GM23248 (cell line): ENCODE results near the gene NAXD. TPM values are rescaled to one million over a fixed set of nuclear protein-coding genes. Genes with fewer than 3 reads are reported as not detected.
"Not testable (repeated sequence)": the region's sequence is repeated elsewhere in the genome, so short reads cannot be mapped to it uniquely, and the experiment has no call there.

Experiments
- DNase-seq: peaks from one replicate; pipeline ENCODE4 v3.0.0-alpha.2; 2015
- H2AFZ ChIP-seq: fragments of 200-600 bp; sonication (generic); 2 replicates; pipeline ENCODE4 v1.6.1; 2016; ENCODE audit warnings: antibody characterized with exemption
- H3F3A ChIP-seq: fragments of 200-600 bp; sonication (generic); 2 replicates; pipeline ENCODE4 v1.6.1; 2016; ENCODE audit warnings: mild to moderate bottlenecking, antibody characterized with exemption, mixed run types; ENCODE audit not compliant: insufficient read depth
- H3K27ac ChIP-seq: fragments of 200-600 bp; sonication (generic); 2 replicates; pipeline ENCODE4 v1.5.1; 2016; ENCODE audit warnings: mild to moderate bottlenecking
- H3K27me3 ChIP-seq: fragments of 200-600 bp; sonication (generic); replicated peaks from 2 replicates; pipeline ENCODE4 v1.6.1; 2016; ENCODE audit warnings: mild to moderate bottlenecking; ENCODE audit not compliant: insufficient read depth
- H3K36me3 ChIP-seq: fragments of 200-600 bp; sonication (generic); 2 replicates; pipeline ENCODE4 v1.6.1; 2016; ENCODE audit warnings: low read depth, mild to moderate bottlenecking
- H3K4me1 ChIP-seq: fragments of 200-600 bp; sonication (generic); 2 replicates; pipeline ENCODE4 v1.6.1; 2016; ENCODE audit warnings: mild to moderate bottlenecking; ENCODE audit not compliant: insufficient read depth
- H3K4me2 ChIP-seq: fragments of 200-600 bp; sonication (generic); one replicate; pipeline ENCODE4 v1.6.1; 2016; ENCODE audit warnings: mild to moderate bottlenecking; ENCODE audit not compliant: unreplicated experiment
- H3K4me3 ChIP-seq: fragments of 200-600 bp; sonication (generic); 2 replicates; pipeline ENCODE4 v1.5.1; 2016; ENCODE audit warnings: mild to moderate bottlenecking
- H3K79me2 ChIP-seq: fragments of 200-600 bp; sonication (generic); 2 replicates; pipeline ENCODE4 v1.6.1; 2016; ENCODE audit warnings: mild to moderate bottlenecking; ENCODE audit not compliant: insufficient read depth
- H3K9ac ChIP-seq: fragments of 200-600 bp; sonication (generic); 2 replicates; pipeline ENCODE4 v1.6.1; 2016; ENCODE audit warnings: mild to moderate bottlenecking
- H3K9me2 ChIP-seq: fragments of 200-600 bp; sonication (generic); 2 replicates; pipeline ENCODE4 v1.6.1; 2016; ENCODE audit warnings: mixed run types, mild to moderate bottlenecking, moderate library complexity; ENCODE audit not compliant: insufficient read depth
- H3K9me3 ChIP-seq: fragments of 200-600 bp; sonication (generic); one replicate; pipeline ENCODE4 v1.6.1; 2017; ENCODE audit warnings: low read depth
- H4K20me1 ChIP-seq: fragments of 200-600 bp; sonication (generic); 2 replicates; pipeline ENCODE4 v1.6.0; 2016; ENCODE audit not compliant: insufficient read depth
- EZH2 ChIP-seq: fragments of 200-600 bp; sonication (generic); IDR thresholded peaks from 2 replicates; pipeline ENCODE4 v1.6.1; 2018; ENCODE audit warnings: antibody characterized with exemption, mild to moderate bottlenecking; ENCODE audit not compliant: insufficient read depth, poor library complexity, severe bottlenecking
- EZH2phosphoT487 ChIP-seq: fragments of 200-600 bp; sonication (generic); IDR thresholded peaks from 2 replicates; pipeline ENCODE4 v1.6.1; 2018; ENCODE audit warnings: antibody characterized with exemption, moderate library complexity, mild to moderate bottlenecking, low read depth; ENCODE audit not compliant: insufficient read depth
- WGBS, 2 experiments: methylation state at CpG; one replicate each; pipeline ENCODE4 v1.1.6; 2015 to 2017; ENCODE audit warnings: low lambda C conversion rate in 2 of 2, low coverage in 1 of 2; ENCODE audit errors: missing lambda C conversion rate in 2 of 2; 5-methylcytosine and 5-hydroxymethylcytosine counted together
- in situ Hi-C: fragments of 300-500 bp; cut with MboI; formaldehyde crosslinking; loops from 2 replicates; pipeline ENCODE4 v1.15.0; 2020
- polyA plus RNA-seq: library from polyadenylated mRNA; unstranded; fragments of >200 nt; fragmentation: Nextera tagmentation; extraction: Ambion mirVana; gene quantifications from 2 replicates; pipeline ENCODE4 v1.2.1, GENCODE V29; 2016
- total RNA-seq: library from RNA; depleted of rRNA; stranded (reverse); fragments of >200 nt; shearing (Covaris generic); gene quantifications from 2 replicates; pipeline ENCODE4 v1.2.3, GENCODE V29; 2014

Gene NAXD
- total and polyA plus RNA-seq, 2 experiments from 2014 or later, result 23.5 to 26.9 TPM

DNA sequence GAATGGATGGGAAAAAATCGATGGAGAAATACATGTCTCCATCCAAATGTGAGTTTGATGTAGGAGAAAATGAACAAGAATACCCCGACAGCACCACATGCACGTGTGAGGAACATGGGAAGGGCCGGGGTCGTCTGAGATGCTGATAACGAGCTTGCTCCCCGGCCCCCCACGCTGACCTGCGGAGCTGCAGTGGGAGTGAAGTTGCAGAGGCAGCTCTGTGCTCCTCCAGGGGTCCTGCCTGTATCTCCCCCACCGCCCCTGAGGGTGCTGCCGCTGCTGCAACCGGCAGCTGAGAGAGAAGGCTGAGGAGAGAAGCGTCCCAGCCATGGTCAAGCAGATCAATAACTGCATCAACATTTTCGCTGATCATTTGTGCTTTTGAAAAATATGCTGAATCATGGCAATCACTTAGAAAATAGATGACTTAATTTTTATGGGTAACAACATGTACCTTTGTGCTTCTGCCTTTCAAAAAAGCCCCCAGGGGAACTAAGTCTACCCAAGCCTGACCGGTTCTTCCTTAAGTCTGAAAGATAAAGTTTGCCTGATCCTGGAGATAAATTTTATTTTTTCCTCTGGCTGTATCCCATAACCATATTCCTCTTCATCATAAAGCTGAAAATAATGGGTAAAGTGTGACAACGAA lies 18.2 kb upstream of the NAXD start:
- WGBS, 2 experiments, result 82 to 83% methylated on average over 16 of the region's 16 CpGs
- TF ChIP-seq EZH2 (no peak), EZH2phosphoT487 (no peak)

DNA sequence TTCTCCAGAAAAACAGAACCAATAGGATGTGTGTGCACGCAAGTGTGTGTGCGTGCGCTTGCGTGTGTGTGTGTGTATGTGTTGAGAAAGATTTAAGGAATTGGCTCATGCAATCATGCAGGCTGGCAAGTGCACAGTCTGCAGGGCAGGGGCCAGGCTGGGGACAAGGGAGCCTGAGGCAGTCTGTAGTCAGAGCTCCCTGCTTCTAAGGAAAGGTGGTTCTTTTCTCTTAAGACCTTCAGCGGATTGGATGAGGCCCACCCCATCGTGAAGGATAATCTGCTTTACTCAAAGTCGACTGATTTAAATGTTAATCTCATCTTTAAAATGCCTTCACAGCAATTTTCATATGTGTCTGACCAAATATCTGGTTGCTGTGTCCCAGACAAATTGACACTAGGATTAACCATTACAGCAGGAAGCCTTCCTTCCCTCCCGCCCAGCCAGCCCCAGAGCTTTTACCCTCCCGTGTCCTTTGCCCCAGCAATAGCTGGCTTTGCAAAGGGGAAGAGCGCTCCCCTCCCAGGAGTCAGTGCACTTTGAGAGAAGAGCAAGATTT lies 15.0 kb upstream of the NAXD start:
- Histone ChIP-seq H3K27ac (no peak overlapping the region), H3K9me2 (no peaks in the 10 kb centered on the region), H3K4me1 (no peaks in the 10 kb centered on the region), H4K20me1 (no peaks in the 10 kb centered on the region), H3K4me2 (no peak overlapping the region), H3K9ac (no peak overlapping the region), H3F3A (no peaks in the 10 kb centered on the region), H3K27me3 (no peaks in the 10 kb centered on the region), H3K79me2 (no peaks in the 10 kb centered on the region), H3K36me3 (no peaks in the 10 kb centered on the region), H3K9me3 (no peaks in the 10 kb centered on the region), H2AFZ (no peak overlapping the region), H3K4me3 (no peak overlapping the region)
- in situ Hi-C loops, result no loop called here
- 79 to 88% methylated on average over 10 of the region's 10 CpGs for WGBS, 2 experiments
- TF ChIP-seq EZH2, result no peak
- TF ChIP-seq EZH2phosphoT487, result no peak
- DNase-seq, result no peak

More for the DNA sequence above, 18.2 kb upstream of the NAXD start:
- Histone ChIP-seq H3K36me3 (no peaks in the 10 kb centered on the region), H2AFZ (no peak overlapping the region), H3K4me3 (no peak overlapping the region), H3K27ac (no peak overlapping the region), H3K4me1 (no peaks in the 10 kb centered on the region), H3F3A (no peaks in the 10 kb centered on the region), H4K20me1 (no peaks in the 10 kb centered on the region), H3K27me3 (no peaks in the 10 kb centered on the region), H3K9me3 (no peaks in the 10 kb centered on the region), H3K9me2 (no peaks in the 10 kb centered on the region), H3K9ac (no peak overlapping the region), H3K4me2 (no peak overlapping the region), H3K79me2 (no peaks in the 10 kb centered on the region)
- in situ Hi-C loops, result no loop called here
- no peak for DNase-seq

DNA sequence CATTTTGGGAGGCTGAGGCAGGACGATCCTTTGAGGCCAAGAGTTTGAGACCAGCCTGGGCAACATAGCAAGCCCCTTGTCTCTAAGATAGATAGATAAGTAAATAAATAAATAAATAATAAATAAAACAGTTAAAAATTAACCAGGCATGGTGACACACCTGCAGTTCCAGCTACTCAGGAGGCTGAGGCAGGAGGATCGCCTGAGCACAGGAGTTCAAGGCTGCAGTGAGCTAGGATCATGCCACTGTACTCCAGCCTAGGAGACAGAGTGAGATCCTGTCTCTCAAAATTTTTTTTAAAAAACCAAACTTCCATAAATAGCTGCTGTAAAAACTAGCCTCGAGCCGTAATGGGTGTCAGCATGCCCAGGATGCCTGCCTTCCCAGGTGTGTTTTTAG lies 14.4 kb upstream of the NAXD start:
- Histone ChIP-seq H3K4me1 (no peaks in the 10 kb centered on the region), H3K4me2 (no peak overlapping the region), H3K27me3 (no peaks in the 10 kb centered on the region), H3K4me3 (no peak overlapping the region), H3K79me2 (no peaks in the 10 kb centered on the region), H3K36me3 (no peaks in the 10 kb centered on the region), H3F3A (no peaks in the 10 kb centered on the region), H3K9me2 (no peaks in the 10 kb centered on the region), H3K27ac (no peak overlapping the region), H3K9me3 (no peaks in the 10 kb centered on the region), H4K20me1 (no peaks in the 10 kb centered on the region), H2AFZ (no peak overlapping the region), H3K9ac (no peak overlapping the region)
- 67 to 73% methylated on average over 4 of the region's 4 CpGs for WGBS, 2 experiments
- in situ Hi-C loops, result no loop called here
- TF ChIP-seq EZH2 (no peak), EZH2phosphoT487 (no peak)
- DNase-seq, result no peak

DNA sequence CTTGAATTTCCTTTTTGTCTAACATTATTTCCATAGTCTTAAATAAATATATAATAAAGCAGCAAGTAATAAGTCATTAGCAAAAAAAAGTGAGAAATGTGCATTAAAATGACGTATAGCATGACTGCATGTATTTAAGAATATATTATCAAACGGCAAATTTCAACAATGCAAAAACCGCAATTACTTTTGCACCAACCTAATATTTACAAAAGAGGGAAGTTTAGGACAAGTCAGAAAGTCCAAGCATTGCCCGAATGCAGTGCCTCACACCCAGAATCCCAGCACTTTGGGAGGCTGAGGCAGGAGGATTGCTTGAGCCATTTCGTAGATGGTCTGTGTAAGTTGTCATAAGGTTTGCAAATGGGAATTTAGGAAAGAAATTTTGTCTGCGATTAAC lies 10.2 kb upstream of the NAXD start:
- H3K79me2 ChIP-seq, result no peaks in the 10 kb centered on the region
- TF ChIP-seq EZH2phosphoT487 (no peak), EZH2 (no peak)
- H3K4me1 ChIP-seq, result no peaks in the 10 kb centered on the region
- in situ Hi-C loops, result no loop called here
- no peak overlapping the region for H2AFZ ChIP-seq
- no peaks in the 10 kb centered on the region for H3K27me3 ChIP-seq
- H3K9ac ChIP-seq, result no peak overlapping the region
- H3K9me3 ChIP-seq, result no peaks in the 10 kb centered on the region
- no peaks in the 10 kb centered on the region for H3F3A ChIP-seq
- no peaks in the 10 kb centered on the region for H4K20me1 ChIP-seq
- no peaks in the 10 kb centered on the region for H3K36me3 ChIP-seq
- no peak for DNase-seq
- no peak overlapping the region for H3K27ac ChIP-seq
- 77 to 79% methylated on average over 6 of the region's 6 CpGs for WGBS, 2 experiments
- no peaks in the 10 kb centered on the region for H3K9me2 ChIP-seq
- H3K4me2 ChIP-seq, result no peak overlapping the region
- H3K4me3 ChIP-seq, result no peak overlapping the region

DNA sequence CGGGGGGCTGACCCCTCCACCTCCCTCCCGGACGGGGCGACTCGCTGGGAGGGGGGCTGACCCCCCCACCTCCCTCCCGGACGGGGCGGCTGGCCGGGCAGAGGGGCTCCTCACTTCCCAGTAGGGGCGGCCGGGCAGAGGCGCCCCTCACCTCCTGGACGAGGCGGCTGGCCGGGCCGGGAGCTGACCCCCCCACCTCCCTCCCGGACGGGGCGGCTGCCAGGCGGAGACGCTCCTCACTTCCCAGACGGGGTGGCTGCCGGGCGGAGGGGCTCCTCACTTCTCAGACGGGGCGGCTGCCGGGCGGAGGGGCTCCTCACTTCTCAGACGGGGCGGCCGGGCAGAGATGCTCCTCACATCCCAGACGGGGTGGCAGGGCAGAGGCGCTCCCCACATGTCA lies 9.1 kb upstream of the NAXD start:
- H3K27ac ChIP-seq, H3K9me3 ChIP-seq, H2AFZ ChIP-seq, H3K4me3 ChIP-seq, H3K27me3 ChIP-seq, H3K9ac ChIP-seq, H4K20me1 ChIP-seq, H3K4me1 ChIP-seq, H3F3A ChIP-seq, H3K36me3 ChIP-seq, H3K4me2 ChIP-seq, H3K9me2 ChIP-seq, DNase-seq, H3K79me2 ChIP-seq, in situ Hi-C loops: not testable (repeated sequence)
- WGBS, 2 experiments, result 89% methylated on average over 32 of the region's 33 CpGs; no CpG with 5 or more reads in 1 of the 2 experiments
